ENCODE data around the gene CNTRL. TPM values are rescaled to one million over a fixed set of nuclear protein-coding genes. Genes with fewer than 3 reads are reported as not detected.

The CNTRL gene
- polyA plus RNA-seq, 1 of the 3 experiments (the other 2 are of a cell fraction) = 3.6 TPM

DNA sequence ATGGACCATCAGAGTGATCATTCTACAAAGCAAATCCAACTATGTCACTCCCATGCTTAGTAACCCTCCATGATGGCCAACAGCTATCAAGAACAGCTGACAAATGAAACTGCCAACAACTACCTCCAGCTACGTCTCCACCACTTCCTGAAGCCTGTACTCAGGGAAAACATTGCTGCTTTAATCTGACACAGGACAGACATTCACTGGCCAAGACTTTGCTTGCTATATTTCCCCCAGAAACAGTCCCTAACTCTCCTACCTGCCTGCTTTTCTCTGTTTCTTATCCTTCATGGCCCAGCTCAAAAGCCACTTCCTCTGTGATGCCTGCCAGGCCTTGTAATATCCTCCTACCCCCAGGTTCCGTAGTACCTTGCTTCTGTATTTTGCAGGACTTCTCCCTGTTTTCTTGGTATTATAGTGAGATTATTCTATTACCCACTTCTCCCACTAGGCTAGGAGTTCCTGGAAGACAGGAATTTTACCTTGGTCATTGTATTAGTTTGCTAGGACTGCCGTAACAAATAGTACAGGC is 141.6 kb downstream of the CNTRL start:
- ChIA-PET POLR2A (no interaction called here), CTCF (interaction anchor here (0.9 to 1.6 kb wide), 4 partner anchors 14 to 191 kb away, joined by 3 to 10 read pairs (median 4); partner anchors contain the start of gene RAB14)
- no peak overlapping the region for H3K4me3 ChIP-seq (ENCODE audit: low read depth in 2 of 2, low read length in 1 of 2)
- no peak overlapping the region for H3K27ac ChIP-seq (ENCODE audit: low read depth in 2 of 2, low read length in 1 of 2)
- no peaks in the 10 kb centered on the region for H3F3A ChIP-seq (replicated peaks; ENCODE audit: insufficient read depth)
- no peaks in the 10 kb centered on the region for H3K27me3 ChIP-seq (ENCODE audit: insufficient read depth)
- no peaks in the 10 kb centered on the region for H3K79me2 ChIP-seq (ENCODE audit: insufficient read depth)
- no peak for DNase-seq
- H3K4me2 ChIP-seq = no peak overlapping the region
- H3K9me3 ChIP-seq = no peaks in the 10 kb centered on the region
- H2AFZ ChIP-seq (ENCODE audit: low read depth) = peak overlapping the region; percentile 36; the same call in 1 of the 2 replicates
- no peaks in the 10 kb centered on the region for H3K9me2 ChIP-seq
- no peaks in the 10 kb centered on the region for H4K20me1 ChIP-seq (ENCODE audit: insufficient read depth)
- no peaks in the 10 kb centered on the region for H3K36me3 ChIP-seq (replicated peaks in 1 of 2; ENCODE audit: control insufficient read depth in 1 of 2, insufficient read depth in 2 of 2, low read length in 1 of 2)
- no peak overlapping the region for H3K9ac ChIP-seq
- no peaks in the 10 kb centered on the region; a peak in 1 of 4 replicates for H3K4me1 ChIP-seq (ENCODE audit: control insufficient read depth in 1 of 2, insufficient read depth in 2 of 2, low read depth in 1 of 2, low read length in 1 of 2)
- TF ChIP-seq JUND (IDR thresholded peaks at IDR 0.05) = no peak
- no peak for TF ChIP-seq RXRA (IDR thresholded peaks at IDR 0.05; ENCODE audit: borderline replicate concordance, low read depth)
- no peak for TF ChIP-seq RCOR1 (IDR thresholded peaks at IDR 0.05; ENCODE audit: low read length)
- TF ChIP-seq, protein P1, sequence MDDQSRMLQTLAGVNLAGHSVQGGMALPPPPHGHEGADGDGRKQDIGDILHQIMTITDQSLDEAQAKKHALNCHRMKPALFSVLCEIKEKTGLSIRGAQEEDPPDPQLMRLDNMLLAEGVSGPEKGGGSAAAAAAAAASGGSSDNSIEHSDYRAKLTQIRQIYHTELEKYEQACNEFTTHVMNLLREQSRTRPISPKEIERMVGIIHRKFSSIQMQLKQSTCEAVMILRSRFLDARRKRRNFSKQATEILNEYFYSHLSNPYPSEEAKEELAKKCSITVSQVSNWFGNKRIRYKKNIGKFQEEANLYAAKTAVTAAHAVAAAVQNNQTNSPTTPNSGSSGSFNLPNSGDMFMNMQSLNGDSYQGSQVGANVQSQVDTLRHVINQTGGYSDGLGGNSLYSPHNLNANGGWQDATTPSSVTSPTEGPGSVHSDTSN (IDR thresholded peaks at IDR 0.05) = no peak
- no peak for TF ChIP-seq FOXM1 (IDR thresholded peaks at IDR 0.05; ENCODE audit: low read depth)
- TF ChIP-seq TCF12 (IDR thresholded peaks at IDR 0.05) = no peak
- TF ChIP-seq, protein P2, sequence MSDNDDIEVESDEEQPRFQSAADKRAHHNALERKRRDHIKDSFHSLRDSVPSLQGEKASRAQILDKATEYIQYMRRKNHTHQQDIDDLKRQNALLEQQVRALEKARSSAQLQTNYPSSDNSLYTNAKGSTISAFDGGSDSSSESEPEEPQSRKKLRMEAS (IDR thresholded peaks at IDR 0.05; ENCODE audit: low read depth) = no peak
- TF ChIP-seq, protein P3, sequence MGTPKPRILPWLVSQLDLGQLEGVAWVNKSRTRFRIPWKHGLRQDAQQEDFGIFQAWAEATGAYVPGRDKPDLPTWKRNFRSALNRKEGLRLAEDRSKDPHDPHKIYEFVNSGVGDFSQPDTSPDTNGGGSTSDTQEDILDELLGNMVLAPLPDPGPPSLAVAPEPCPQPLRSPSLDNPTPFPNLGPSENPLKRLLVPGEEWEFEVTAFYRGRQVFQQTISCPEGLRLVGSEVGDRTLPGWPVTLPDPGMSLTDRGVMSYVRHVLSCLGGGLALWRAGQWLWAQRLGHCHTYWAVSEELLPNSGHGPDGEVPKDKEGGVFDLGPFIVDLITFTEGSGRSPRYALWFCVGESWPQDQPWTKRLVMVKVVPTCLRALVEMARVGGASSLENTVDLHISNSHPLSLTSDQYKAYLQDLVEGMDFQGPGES (IDR thresholded peaks at IDR 0.05; ENCODE audit: low read depth, low read length) = no peak
- no peak for TF ChIP-seq NFIC (IDR thresholded peaks at IDR 0.05; ENCODE audit: borderline replicate concordance)
- TF ChIP-seq YY1 (IDR thresholded peaks at IDR 0.05; ENCODE audit: low read depth) = no peak
- TF ChIP-seq, protein P4, sequence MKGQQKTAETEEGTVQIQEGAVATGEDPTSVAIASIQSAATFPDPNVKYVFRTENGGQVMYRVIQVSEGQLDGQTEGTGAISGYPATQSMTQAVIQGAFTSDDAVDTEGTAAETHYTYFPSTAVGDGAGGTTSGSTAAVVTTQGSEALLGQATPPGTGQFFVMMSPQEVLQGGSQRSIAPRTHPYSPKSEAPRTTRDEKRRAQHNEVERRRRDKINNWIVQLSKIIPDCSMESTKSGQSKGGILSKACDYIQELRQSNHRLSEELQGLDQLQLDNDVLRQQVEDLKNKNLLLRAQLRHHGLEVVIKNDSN (IDR thresholded peaks at IDR 0.05; ENCODE audit: borderline replicate concordance, low read depth) = no peak
- TF ChIP-seq NRF1 (IDR thresholded peaks at IDR 0.05; ENCODE audit: low read depth, low read length) = no peak
- TF ChIP-seq GATA2 (CRISPR knock-in tag; IDR thresholded peaks at IDR 0.05) = no peak
- TF ChIP-seq RAD21 (IDR thresholded peaks at IDR 0.05; ENCODE audit: low read length) = no peak
- TF ChIP-seq MXI1 (IDR thresholded peaks at IDR 0.05; ENCODE audit: low read depth, low read length) = no peak
- TF ChIP-seq, protein P5, sequence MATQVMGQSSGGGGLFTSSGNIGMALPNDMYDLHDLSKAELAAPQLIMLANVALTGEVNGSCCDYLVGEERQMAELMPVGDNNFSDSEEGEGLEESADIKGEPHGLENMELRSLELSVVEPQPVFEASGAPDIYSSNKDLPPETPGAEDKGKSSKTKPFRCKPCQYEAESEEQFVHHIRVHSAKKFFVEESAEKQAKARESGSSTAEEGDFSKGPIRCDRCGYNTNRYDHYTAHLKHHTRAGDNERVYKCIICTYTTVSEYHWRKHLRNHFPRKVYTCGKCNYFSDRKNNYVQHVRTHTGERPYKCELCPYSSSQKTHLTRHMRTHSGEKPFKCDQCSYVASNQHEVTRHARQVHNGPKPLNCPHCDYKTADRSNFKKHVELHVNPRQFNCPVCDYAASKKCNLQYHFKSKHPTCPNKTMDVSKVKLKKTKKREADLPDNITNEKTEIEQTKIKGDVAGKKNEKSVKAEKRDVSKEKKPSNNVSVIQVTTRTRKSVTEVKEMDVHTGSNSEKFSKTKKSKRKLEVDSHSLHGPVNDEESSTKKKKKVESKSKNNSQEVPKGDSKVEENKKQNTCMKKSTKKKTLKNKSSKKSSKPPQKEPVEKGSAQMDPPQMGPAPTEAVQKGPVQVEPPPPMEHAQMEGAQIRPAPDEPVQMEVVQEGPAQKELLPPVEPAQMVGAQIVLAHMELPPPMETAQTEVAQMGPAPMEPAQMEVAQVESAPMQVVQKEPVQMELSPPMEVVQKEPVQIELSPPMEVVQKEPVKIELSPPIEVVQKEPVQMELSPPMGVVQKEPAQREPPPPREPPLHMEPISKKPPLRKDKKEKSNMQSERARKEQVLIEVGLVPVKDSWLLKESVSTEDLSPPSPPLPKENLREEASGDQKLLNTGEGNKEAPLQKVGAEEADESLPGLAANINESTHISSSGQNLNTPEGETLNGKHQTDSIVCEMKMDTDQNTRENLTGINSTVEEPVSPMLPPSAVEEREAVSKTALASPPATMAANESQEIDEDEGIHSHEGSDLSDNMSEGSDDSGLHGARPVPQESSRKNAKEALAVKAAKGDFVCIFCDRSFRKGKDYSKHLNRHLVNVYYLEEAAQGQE (IDR thresholded peaks at IDR 0.05; ENCODE audit: low read depth, low read length) = no peak
- TF ChIP-seq, protein P6, sequence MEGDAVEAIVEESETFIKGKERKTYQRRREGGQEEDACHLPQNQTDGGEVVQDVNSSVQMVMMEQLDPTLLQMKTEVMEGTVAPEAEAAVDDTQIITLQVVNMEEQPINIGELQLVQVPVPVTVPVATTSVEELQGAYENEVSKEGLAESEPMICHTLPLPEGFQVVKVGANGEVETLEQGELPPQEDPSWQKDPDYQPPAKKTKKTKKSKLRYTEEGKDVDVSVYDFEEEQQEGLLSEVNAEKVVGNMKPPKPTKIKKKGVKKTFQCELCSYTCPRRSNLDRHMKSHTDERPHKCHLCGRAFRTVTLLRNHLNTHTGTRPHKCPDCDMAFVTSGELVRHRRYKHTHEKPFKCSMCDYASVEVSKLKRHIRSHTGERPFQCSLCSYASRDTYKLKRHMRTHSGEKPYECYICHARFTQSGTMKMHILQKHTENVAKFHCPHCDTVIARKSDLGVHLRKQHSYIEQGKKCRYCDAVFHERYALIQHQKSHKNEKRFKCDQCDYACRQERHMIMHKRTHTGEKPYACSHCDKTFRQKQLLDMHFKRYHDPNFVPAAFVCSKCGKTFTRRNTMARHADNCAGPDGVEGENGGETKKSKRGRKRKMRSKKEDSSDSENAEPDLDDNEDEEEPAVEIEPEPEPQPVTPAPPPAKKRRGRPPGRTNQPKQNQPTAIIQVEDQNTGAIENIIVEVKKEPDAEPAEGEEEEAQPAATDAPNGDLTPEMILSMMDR (IDR thresholded peaks at IDR 0.05) = no peak
- TF ChIP-seq SIN3A (IDR thresholded peaks at IDR 0.05; ENCODE audit: borderline replicate concordance, low read depth, low read length) = no peak
- 95% methylated on average over 3 of the region's 3 CpGs for WGBS (ENCODE audit: low lambda C conversion rate)
